Nephron (organoid): ENCODE measurements around the gene TSKU.
"Not testable (repeated sequence)": the region's sequence is repeated elsewhere in the genome, so short reads cannot be mapped to it uniquely, and the experiment has no call there.

Experiments
- H3K27ac Mint-ChIP-seq, 3 experiments: 2 replicates each; pipeline ENCODE4 v1.8.0; 2020; ENCODE audit warnings: mixed read lengths in 3 of 3, mild to moderate bottlenecking in 2 of 3, moderate library complexity in 1 of 3
- H3K27me3 Mint-ChIP-seq: 2 replicates; pipeline ENCODE4 v1.8.0; 2021; ENCODE audit warnings: low read depth, mild to moderate bottlenecking, moderate library complexity, mixed read lengths
- H3K36me3 Mint-ChIP-seq: 2 replicates; pipeline ENCODE4 v1.8.0; 2020; ENCODE audit warnings: low read depth, mixed read lengths
- H3K4me1 Mint-ChIP-seq: 2 replicates; pipeline ENCODE4 v1.8.0; 2020; ENCODE audit warnings: mixed read lengths
- H3K4me3 Mint-ChIP-seq, 3 experiments: 2 replicates each; pipeline ENCODE4 v1.8.0; 2020; ENCODE audit warnings: mild to moderate bottlenecking in 3 of 3, mixed read lengths in 3 of 3, moderate library complexity in 2 of 3
- H3K9me3 Mint-ChIP-seq: 2 replicates; pipeline ENCODE4 v1.8.0; 2020; ENCODE audit warnings: mixed read lengths
- CTCF ChIP-seq, 3 experiments: fragments of 200-600 bp; sonication (generic); IDR thresholded peaks; one replicate each; pipeline ENCODE4 v1.5.0; 2021; ENCODE audit warnings: antibody characterized with exemption in 3 of 3; ENCODE audit not compliant: unreplicated experiment in 3 of 3

Gene TSKU

GRCh38 chr11:76808996-76809395 is 25.8 kb downstream of the TSKU start:
- no peaks in the 10 kb centered on the region for H3K4me1 Mint-ChIP-seq
- no peak overlapping the region for H3K27ac Mint-ChIP-seq
- peaks cover 15% of the 10 kb centered on the region for H3K27me3 Mint-ChIP-seq
- no peak for TF ChIP-seq CTCF (IDR thresholded peaks at IDR 0.05; ENCODE audit: unreplicated experiment in 3 of 3)
- H3K36me3 Mint-ChIP-seq = no peaks in the 10 kb centered on the region
- no peak overlapping the region for H3K4me3 Mint-ChIP-seq
- peaks cover 10% of the 10 kb centered on the region for H3K9me3 Mint-ChIP-seq

- Mint-ChIP-seq H3K9me3 (peaks cover 13% of the 10 kb centered on the region), H3K27me3 (peaks cover 15% of the 10 kb centered on the region), H3K4me3 (no peak overlapping the region), H3K4me1 (no peaks in the 10 kb centered on the region), H3K27ac (no peak overlapping the region), H3K36me3 (no peaks in the 10 kb centered on the region)
- TF ChIP-seq CTCF (IDR thresholded peaks at IDR 0.05; ENCODE audit: unreplicated experiment in 3 of 3) = peak; percentile 24 to 50 (median 33)
Observed at GRCh38 chr11:76810151-76810853, 27.1 kb downstream of the TSKU start.

DNA sequence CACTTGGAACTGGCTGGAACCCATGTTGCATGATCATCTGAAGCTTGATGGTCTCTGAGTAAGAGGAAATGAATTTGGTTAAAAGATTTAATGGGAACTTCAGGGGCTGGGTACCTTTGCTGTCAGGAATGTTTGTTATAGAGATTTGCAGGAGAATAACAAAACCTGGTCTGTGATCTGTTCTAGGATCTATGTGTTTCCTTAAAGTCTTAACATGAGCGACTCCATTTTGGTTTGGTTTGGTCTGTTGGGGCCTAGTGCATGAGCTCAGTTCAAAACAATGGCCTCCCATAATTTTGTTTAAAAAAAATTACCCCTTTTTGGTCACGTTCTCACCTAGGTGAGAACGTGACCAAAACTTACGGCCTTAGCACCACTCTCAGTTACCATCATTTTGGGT is 28.1 kb downstream of the TSKU start:
- peaks cover 12% of the 10 kb centered on the region for H3K27me3 Mint-ChIP-seq
- TF ChIP-seq CTCF (IDR thresholded peaks at IDR 0.05; ENCODE audit: unreplicated experiment in 3 of 3) = no peak
- peaks cover 6% of the 10 kb centered on the region for H3K36me3 Mint-ChIP-seq
- no peak overlapping the region for H3K27ac Mint-ChIP-seq
- H3K4me3 Mint-ChIP-seq = no peak overlapping the region
- H3K9me3 Mint-ChIP-seq = peaks cover 21% of the 10 kb centered on the region
- H3K4me1 Mint-ChIP-seq = no peaks in the 10 kb centered on the region

DNA sequence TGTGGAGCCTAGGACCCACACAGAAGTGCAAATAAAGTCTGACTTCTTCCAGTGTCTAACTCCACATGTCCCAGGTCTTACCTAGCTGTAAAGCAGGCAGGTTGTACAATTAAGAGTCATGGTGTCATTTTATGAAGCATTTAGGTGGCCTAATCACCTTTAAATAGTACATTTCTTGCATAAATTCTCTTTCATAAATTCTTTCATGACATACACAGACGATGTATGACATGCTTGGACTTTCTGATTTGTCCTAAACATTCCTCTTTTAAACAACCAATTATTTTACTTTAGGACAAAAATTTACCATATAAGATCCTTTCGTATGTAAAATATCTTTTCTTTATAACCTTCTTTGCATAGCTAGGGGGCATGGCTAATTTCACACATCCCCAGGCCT is 31.3 kb downstream of the TSKU start:
- H3K9me3 Mint-ChIP-seq = peaks cover 35% of the 10 kb centered on the region
- no peak overlapping the region for H3K27ac Mint-ChIP-seq
- no peak for TF ChIP-seq CTCF (IDR thresholded peaks at IDR 0.05; ENCODE audit: unreplicated experiment in 3 of 3)
- no peaks in the 10 kb centered on the region for H3K27me3 Mint-ChIP-seq
- no peak overlapping the region for H3K4me3 Mint-ChIP-seq
- peaks cover 9% of the 10 kb centered on the region for H3K36me3 Mint-ChIP-seq
- H3K4me1 Mint-ChIP-seq = no peaks in the 10 kb centered on the region

DNA sequence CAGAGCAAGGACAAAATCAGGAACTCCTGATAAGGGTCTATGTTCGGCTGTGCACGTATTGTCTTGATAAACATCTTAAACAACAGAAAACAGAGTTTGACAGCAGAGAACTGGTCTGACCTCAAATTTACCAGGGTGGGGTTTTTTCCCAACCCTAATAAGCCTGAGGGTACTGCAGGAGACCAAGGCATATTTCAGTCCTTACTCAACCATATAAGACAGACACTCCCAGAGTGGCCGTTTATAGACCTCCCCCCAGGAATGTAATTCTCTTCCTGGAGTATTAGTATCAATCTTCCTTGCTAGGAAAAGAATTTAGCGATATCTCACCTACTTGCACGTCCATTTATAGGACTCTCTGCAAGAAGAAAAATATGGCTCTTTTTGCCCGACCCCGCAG is 32.5 kb downstream of the TSKU start:
- Mint-ChIP-seq H3K9me3 (peaks cover 40% of the 10 kb centered on the region), H3K36me3 (peaks cover 12% of the 10 kb centered on the region)
- not testable (repeated sequence) for H3K4me3 Mint-ChIP-seq, H3K4me1 Mint-ChIP-seq, H3K27ac Mint-ChIP-seq, H3K27me3 Mint-ChIP-seq

GRCh38 chr11:76820184-76820566 is 37.0 kb downstream of the TSKU start:
- Mint-ChIP-seq H3K9me3 (peaks cover 39% of the 10 kb centered on the region), H3K4me1 (no peaks in the 10 kb centered on the region), H3K36me3 (peaks cover 15% of the 10 kb centered on the region)

DNA sequence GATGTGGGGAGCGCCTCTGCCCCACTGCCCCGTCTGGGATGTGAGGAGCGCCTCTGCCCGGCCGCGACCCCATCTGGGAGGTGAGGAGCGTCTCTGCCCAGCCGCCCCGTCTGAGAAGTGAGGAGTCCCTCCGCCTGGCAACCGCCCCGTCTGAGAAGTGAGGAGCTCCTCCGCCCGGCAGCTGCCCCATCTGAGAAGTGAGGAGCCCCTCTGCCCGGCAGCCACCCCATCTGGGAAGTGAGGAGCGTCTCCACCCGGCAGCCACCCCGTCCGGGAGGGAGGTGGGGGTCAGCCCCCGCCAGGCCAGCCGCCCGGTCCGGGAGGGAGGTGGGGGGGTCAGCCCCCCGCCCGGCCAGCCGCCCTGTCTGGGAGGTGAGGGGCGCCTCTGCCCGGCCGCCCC is 38.2 kb downstream of the TSKU start:
- not testable (repeated sequence) for H3K36me3 Mint-ChIP-seq, H3K27ac Mint-ChIP-seq, H3K4me3 Mint-ChIP-seq, H3K4me1 Mint-ChIP-seq, H3K27me3 Mint-ChIP-seq
- peaks cover 30% of the 10 kb centered on the region for H3K9me3 Mint-ChIP-seq

More at GRCh38 chr11:76820184-76820566, 37.0 kb downstream of the TSKU start:
- no peak for TF ChIP-seq CTCF (IDR thresholded peaks at IDR 0.05; ENCODE audit: unreplicated experiment in 3 of 3)
- Mint-ChIP-seq H3K27me3 (no peaks in the 10 kb centered on the region), H3K4me3 (no peak overlapping the region), H3K27ac (no peak overlapping the region)
